Measurements from ENCODE around the gene IFT80. TPM values are rescaled to one million over a fixed set of nuclear protein-coding genes. Genes with fewer than 3 reads are reported as not detected.
"Not testable (repeated sequence)": the region's sequence is repeated elsewhere in the genome, so short reads cannot be mapped to it uniquely, and the experiment has no call there.

IFT80 gene
- polyA plus RNA-seq, 10 donors, result 18.8 to 30.6 (median 25.1) TPM

- DNase-seq, result no peak
These were observed 120.8 kb downstream of the IFT80 start for GRCh38 chr3:160278210-160278609.

- DNase-seq, result no peak
These were observed 133.9 kb downstream of the IFT80 start for GRCh38 chr3:160265088-160265487.

- DNase-seq, result peak in 2 of 3 donors; percentile 3 to 14
These were observed 138.3 kb downstream of the IFT80 start for GRCh38 chr3:160260587-160261270.

DNA sequence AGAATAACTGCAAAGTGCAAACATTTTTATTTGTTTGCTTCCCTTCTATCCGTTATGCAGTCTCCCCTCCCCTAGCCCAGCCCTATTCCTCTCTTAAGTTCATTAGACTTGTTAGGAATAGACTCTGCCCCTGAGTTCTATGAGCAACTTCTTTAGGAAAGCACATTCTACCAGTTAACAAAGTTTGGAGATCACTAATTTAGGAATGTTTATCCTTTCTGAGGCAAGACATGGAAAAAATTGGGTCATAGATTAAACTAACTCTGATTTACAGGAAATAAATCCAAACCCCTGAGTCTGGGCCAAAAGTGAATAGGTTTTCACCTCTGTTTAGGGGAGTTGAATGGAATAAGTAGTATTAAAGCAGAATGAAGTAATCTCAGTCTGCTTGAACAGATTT lies 139.4 kb downstream of the IFT80 start:
- DNase-seq, result no peak

- no peak for DNase-seq
These were observed 141.4 kb downstream of the IFT80 start for GRCh38 chr3:160257606-160258005.

GRCh38 chr3:160253298-160253697 lies 145.7 kb downstream of the IFT80 start:
- no peak for DNase-seq

GRCh38 chr3:160247766-160248165 lies 151.3 kb downstream of the IFT80 start:
- DNase-seq, result no peak

DNA sequence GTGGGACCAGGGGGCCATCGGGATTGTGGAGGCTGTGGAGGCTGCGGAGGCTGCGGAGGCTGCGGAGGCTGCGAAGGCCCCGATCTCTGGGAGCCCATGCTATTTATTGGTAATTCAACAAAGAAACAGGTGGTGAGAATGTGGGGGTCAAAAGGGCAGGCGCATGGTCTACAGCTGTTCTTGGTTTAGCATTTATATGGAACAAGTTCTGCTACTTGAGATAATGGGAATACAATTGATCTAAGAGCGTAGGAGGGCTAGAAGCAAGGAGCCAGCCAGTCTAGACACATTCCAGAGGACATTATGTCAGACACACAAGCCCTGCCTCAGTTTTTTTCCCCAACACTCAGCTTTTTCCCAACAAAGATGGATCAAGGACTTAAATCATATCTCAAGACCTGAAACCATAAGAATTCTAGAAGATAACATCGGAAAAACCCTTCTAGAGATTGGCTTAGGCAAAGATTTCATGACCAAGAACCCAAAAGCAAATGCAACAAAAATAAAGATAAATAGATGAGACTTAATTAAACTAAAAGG lies 153.7 kb downstream of the IFT80 start:
- no peak for DNase-seq

DNA sequence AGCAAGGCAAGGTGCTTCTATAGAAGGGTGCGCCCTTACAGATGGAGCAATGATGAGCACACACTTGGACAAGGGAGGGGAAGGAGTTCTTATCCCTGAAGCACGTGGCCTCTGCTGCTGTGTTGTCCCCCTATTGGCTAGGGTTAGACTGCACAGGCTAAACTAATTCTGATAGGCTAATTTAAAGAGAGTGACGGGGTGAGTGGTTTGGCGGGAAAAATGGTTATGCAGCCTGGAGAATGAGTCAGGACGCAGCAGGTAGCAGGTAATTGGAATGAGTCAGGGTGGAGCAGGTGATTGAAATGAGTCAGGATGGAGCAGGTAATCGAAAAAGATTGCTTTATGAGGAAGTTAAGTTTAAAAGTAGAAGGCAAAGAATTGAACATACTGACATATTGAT lies 158.3 kb downstream of the IFT80 start:
- DNase-seq, result not testable (repeated sequence)

GRCh38 chr3:160232014-160232413 lies 167.0 kb downstream of the IFT80 start:
- DNase-seq, result no peak

- DNase-seq, result no peak
These were observed 171.6 kb downstream of the IFT80 start for GRCh38 chr3:160227419-160227818.

DNA sequence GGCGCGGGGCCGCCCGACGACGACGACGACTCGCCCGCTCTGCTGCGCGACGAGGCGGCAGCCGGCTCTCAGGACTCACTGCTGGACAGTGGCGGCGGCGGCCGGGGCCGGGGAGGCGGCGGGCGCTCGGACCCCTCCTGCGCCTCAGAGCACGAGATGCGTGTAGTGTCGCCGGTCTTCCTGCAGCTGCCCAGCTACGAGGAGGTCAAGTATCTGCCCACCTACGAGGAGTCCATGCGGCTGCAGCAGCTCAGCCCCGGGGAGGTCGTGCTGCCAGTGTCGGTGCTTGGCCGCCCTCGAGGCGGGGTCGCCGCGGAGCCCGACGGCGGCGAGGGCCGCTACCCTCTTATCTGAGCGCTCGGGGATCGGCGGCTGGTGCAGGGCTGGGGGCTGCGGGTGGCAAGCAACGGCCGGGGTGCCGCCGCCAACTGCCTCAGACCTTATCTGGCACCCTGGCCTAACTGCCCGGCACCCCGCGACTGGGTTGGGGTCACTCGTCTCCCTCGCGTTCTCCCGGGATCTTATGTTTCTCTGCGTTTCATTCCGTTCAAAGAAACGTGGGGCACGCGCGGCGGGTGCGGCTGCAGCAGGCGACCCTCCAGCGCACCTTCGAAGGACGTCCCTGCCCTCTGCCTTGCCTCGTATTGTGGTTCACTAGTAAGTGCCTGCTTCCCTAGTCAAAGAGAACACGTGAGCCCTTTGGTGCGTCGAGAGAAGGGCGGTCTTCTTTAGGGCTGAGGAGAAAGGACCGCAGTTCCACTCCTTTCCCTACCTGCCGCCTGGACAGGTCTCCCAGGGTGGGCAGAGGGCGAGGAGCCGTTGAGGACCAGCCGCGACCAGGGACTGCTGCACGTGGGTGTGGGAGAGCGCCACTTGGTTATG lies 172.8 kb downstream of the IFT80 start:
- DNase-seq, result peak in 1 of 3 donors; percentile 47

- DNase-seq, result peak in 2 of 3 donors; percentile 36 to 74
These were observed 173.6 kb downstream of the IFT80 start, which contains the start of gene C3orf80 for GRCh38 chr3:160225176-160226025. C3orf80 (plus strand) TSS chr3:160225422; CDS start chr3:160225636, 214 bp downstream.

DNA sequence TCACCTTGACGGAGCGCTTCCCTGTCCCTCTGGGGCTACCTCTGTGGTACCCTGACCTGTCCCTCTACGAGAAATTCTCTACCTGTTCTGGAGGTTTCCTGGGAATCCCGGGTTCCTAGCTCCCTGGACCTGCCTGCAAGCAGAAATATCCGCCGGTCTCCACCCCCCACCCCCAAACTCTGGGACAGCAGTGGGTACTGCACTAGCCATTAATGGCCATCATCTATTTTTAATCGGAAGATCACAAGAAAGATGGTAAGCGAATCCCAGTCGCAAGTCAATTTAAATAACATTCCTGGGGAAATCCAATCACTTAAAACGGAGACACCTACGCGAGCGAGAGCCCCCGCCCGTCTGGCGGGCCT lies 174.2 kb downstream of the IFT80 start:
- no peak for DNase-seq

- DNase-seq, result peak in 1 of 3 donors; percentile 24
These were observed 174.8 kb downstream of the IFT80 start for GRCh38 chr3:160224256-160224655.

DNA sequence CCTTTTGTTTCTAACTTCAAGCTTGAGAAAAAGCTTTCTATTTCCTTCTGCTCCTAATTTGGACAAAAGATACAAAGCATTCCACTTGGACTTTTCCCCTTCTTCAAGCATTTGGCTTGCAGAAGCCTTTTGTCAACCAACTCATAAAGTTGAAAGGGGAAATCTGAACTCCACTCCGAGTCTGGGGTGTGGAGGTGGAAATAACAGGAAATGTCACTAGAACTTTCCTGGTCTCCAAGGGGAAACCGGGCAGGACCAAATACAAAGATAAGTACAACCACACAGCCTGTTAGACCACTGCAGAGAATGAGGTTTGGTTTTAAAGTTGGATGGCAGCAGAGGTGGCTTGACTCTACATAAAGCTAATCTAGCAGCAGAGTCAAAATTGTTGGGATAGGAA lies 178.0 kb downstream of the IFT80 start:
- no peak for DNase-seq

- DNase-seq, result no peak
These were observed 179.0 kb downstream of the IFT80 start for GRCh38 chr3:160220038-160220437.

- no peak for DNase-seq
These were observed 180.9 kb downstream of the IFT80 start for GRCh38 chr3:160218136-160218535.

DNA sequence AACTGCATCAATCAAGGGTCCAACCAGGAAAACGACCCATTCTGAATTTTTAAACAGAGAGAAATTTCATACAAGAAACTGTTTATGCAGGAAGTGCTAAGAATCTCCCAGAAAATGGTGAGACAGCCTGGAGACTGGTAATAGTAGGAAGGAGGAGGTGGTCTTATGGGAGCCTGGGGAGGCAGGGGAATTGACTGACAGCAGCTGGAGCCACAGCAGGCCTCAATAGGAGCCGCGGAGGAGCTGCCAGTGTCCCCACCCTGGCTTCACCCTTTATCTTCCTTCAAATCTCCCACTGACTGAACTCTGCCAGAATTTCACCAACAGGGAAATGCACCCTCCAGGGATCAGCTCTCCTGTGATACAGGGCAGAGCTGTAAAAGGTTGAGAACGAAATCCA lies 181.3 kb downstream of the IFT80 start:
- no peak for DNase-seq

DNA sequence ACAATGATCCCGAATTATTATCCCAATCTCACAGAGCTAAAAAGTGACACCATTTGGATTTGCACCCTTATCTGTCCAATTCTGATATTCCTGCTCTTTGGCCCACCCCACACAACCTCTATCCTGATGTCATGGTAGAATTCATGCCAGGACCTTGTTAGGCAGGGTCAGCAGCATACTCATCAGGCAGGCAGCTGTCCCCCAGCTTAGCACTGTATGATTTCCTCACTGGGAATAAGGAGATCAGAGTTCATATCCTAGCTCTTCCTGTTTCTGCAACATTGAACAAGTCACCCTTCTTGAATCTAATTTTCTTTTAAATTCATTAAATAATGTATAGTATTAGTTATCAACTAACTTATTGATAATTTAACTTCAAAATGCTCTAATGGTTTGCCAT lies 185.8 kb downstream of the IFT80 start:
- DNase-seq, result no peak

- no peak for DNase-seq
These were observed 188.2 kb downstream of the IFT80 start for GRCh38 chr3:160210799-160211221.

DNA sequence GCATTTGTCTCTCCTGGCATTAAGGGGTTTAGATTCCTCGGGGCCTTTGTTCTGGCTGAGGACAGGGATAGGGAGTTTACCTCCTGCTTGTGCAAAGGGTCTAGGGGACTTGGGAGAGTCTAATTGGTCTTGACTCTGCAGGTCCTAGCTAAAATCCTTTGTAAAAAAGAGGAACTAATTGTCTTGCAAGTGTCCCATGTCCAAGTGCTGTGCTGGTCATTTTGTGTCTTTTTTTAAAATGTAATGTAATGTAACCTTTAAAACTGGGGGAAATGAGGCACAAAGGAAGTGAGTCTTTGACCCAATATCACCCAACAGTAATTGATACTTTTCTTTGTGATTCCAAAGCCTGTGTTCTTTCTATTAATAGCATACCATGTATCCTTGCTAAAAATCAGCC lies 188.7 kb downstream of the IFT80 start:
- no peak for DNase-seq
